ENCODE data around the gene COX8A.

COX8A gene

GRCh38 chr11:64023712-64024710 lies 49.6 kb downstream of the COX8A start:
- no peak for DNase-seq

- DNase-seq, result no peak
Observed at GRCh38 chr11:64025205-64025604, 50.8 kb downstream of the COX8A start.
